ENCODE measurements around the gene DCP1B. TPM values are rescaled to one million over a fixed set of nuclear protein-coding genes. Genes with fewer than 3 reads are reported as not detected.
A peak's percentile ranks its signal among the peaks of the same experiment; 100 is the strongest.
"Not testable (repeated sequence)": the region's sequence is repeated elsewhere in the genome, so short reads cannot be mapped to it uniquely, and the experiment has no call there.

Gene DCP1B
- total and polyA plus RNA-seq, 7 experiments from 2014 or later, result 8.1 to 30.5 (median 19.3) TPM

GRCh38 chr12:1949771-1950470, 54.3 kb downstream of the DCP1B start:
- intact Hi-C loops (cut with micrococcal nuclease), result no loop called here
- Histone ChIP-seq H3K36me3 (ENCODE audit: control insufficient read depth in 2 of 3, insufficient read depth in 3 of 3, low read length in 3 of 3) (peaks cover 10 to 90% (median 18%) of the 10 kb centered on the region in 3 experiments), H3K4me1 (ENCODE audit: control insufficient read depth in 2 of 2, insufficient read depth in 2 of 2, low read length in 2 of 2) (no peaks in the 10 kb centered on the region), H3K4me3 (ENCODE audit: low read length) (no peak overlapping the region), H3K27ac (ENCODE audit: low read depth, low read length) (no peak overlapping the region), H3K27me3 (ENCODE audit: control insufficient read depth in 2 of 2, insufficient read depth in 2 of 2, low read length in 2 of 2) (no peaks in the 10 kb centered on the region), H3K9me3 (ENCODE audit: control insufficient read depth in 2 of 3, low read length in 3 of 3) (no peaks in the 10 kb centered on the region)
- Mint-ChIP-seq H3K27me3 (no peaks in the 10 kb centered on the region), H3K27ac (peak overlapping the region in 4 of 9 donors; percentile 30 to 72 (median 54)), H3K36me3 (peaks cover 24 to 74% (median 53%) of the 10 kb centered on the region in 5 donors), H3K4me3 (peak overlapping the region in 1 of 10 donors; percentile 13), H3K4me1 (peaks cover 0 to 5% (median 2%) of the 10 kb centered on the region in 7 donors), H3K9me3 (peaks cover 0 to 7% (median 0%) of the 10 kb centered on the region in 11 donors)
- POLR2A ChIA-PET, result no interaction called here
- ATAC-seq (no peak), DNase-seq (no peak)
- CTCF ChIA-PET, result no interaction called here

GRCh38 chr12:1948883-1949282, 55.4 kb downstream of the DCP1B start:
- H3K9me3 ChIP-seq (ENCODE audit: control insufficient read depth in 2 of 3, low read length in 3 of 3), result no peaks in the 10 kb centered on the region
- ChIA-PET POLR2A (interaction anchor here (1.5 kb wide), 1 partner anchor 156 kb away, joined by 3 read pairs; no protein-coding TSS in a partner anchor), CTCF (interaction anchor here (0.7 to 1.0 kb wide), 2 partner anchors 9 kb away, joined by 3 read pairs; no protein-coding TSS in a partner anchor)
- Mint-ChIP-seq H3K9me3 (peaks cover 0 to 7% (median 0%) of the 10 kb centered on the region in 11 donors), H3K36me3 (peaks cover 24 to 84% (median 59%) of the 10 kb centered on the region in 5 donors), H3K27me3 (no peaks in the 10 kb centered on the region), H3K4me3 (no peak overlapping the region), H3K4me1 (peaks cover 0 to 7% (median 2%) of the 10 kb centered on the region in 7 donors), H3K27ac (peak overlapping the region in 3 of 9 donors; percentile 45 to 76 (median 48))
- no peaks in the 10 kb centered on the region for H3K27me3 ChIP-seq (ENCODE audit: control insufficient read depth in 2 of 2, insufficient read depth in 2 of 2, low read length in 2 of 2)
- H3K4me1 ChIP-seq (ENCODE audit: control insufficient read depth in 2 of 2, insufficient read depth in 2 of 2, low read length in 2 of 2), result no peaks in the 10 kb centered on the region
- no peak overlapping the region for H3K4me3 ChIP-seq (ENCODE audit: low read length)
- H3K27ac ChIP-seq (ENCODE audit: low read depth, low read length), result no peak overlapping the region
- H3K36me3 ChIP-seq (ENCODE audit: control insufficient read depth in 2 of 3, insufficient read depth in 3 of 3, low read length in 3 of 3), result peaks cover 10 to 83% (median 18%) of the 10 kb centered on the region in 3 experiments
- no peak for DNase-seq
- intact Hi-C loops (cut with micrococcal nuclease), result no loop called here
- ATAC-seq, result no peak

GRCh38 chr12:1947081-1947480, 57.2 kb downstream of the DCP1B start:
- H3K36me3 ChIP-seq (ENCODE audit: control insufficient read depth in 2 of 3, insufficient read depth in 3 of 3, low read length in 3 of 3), result peaks cover under 1 to 65% (median 14%) of the 10 kb centered on the region in 3 experiments
- H3K27ac ChIP-seq (ENCODE audit: low read depth, low read length), result no peak overlapping the region
- no peaks in the 10 kb centered on the region for H3K27me3 Mint-ChIP-seq
- H3K27me3 ChIP-seq (ENCODE audit: control insufficient read depth in 2 of 2, insufficient read depth in 2 of 2, low read length in 2 of 2), result no peaks in the 10 kb centered on the region
- POLR2A ChIA-PET, result no interaction called here
- H3K36me3 Mint-ChIP-seq, result peaks cover 20 to 82% (median 52%) of the 10 kb centered on the region in 5 donors
- no peaks in the 10 kb centered on the region for H3K4me1 ChIP-seq (ENCODE audit: control insufficient read depth in 2 of 2, insufficient read depth in 2 of 2, low read length in 2 of 2)
- intact Hi-C loops (cut with micrococcal nuclease), result no loop called here
- CTCF ChIA-PET, result no interaction called here
- DNase-seq (no peak), ATAC-seq (no peak)
- H3K27ac Mint-ChIP-seq, result peak overlapping the region in 3 of 9 donors; percentile 24 to 57 (median 29)
- no peaks in the 10 kb centered on the region for H3K9me3 ChIP-seq (ENCODE audit: control insufficient read depth in 2 of 3, low read length in 3 of 3)
- no peak overlapping the region for H3K4me3 ChIP-seq (ENCODE audit: low read length)
- H3K4me1 Mint-ChIP-seq, result peaks cover 0 to 10% (median 2%) of the 10 kb centered on the region in 7 donors
- peaks cover 0 to 7% (median 0%) of the 10 kb centered on the region in 11 donors for H3K9me3 Mint-ChIP-seq
- H3K4me3 Mint-ChIP-seq, result no peak overlapping the region

GRCh38 chr12:1946296-1946695, 58.0 kb downstream of the DCP1B start:
- peaks cover 0 to 10% (median 2%) of the 10 kb centered on the region in 7 donors for H3K4me1 Mint-ChIP-seq
- no peaks in the 10 kb centered on the region for H3K27me3 Mint-ChIP-seq
- ATAC-seq, result no peak
- POLR2A ChIA-PET, result no interaction called here
- Histone ChIP-seq H3K27me3 (ENCODE audit: control insufficient read depth in 2 of 2, insufficient read depth in 2 of 2, low read length in 2 of 2) (no peaks in the 10 kb centered on the region), H3K36me3 (ENCODE audit: control insufficient read depth in 2 of 3, insufficient read depth in 3 of 3, low read length in 3 of 3) (peaks cover 0 to 58% (median 7%) of the 10 kb centered on the region in 3 experiments), H3K9me3 (ENCODE audit: control insufficient read depth in 2 of 3, low read length in 3 of 3) (no peaks in the 10 kb centered on the region), H3K4me1 (ENCODE audit: control insufficient read depth in 2 of 2, insufficient read depth in 2 of 2, low read length in 2 of 2) (no peaks in the 10 kb centered on the region), H3K27ac (ENCODE audit: low read depth, low read length) (no peak overlapping the region), H3K4me3 (ENCODE audit: low read length) (no peak overlapping the region)
- no peak for DNase-seq
- peak overlapping the region in 1 of 9 donors; percentile 20 for H3K27ac Mint-ChIP-seq
- peaks cover 0 to 7% (median 0%) of the 10 kb centered on the region in 11 donors for H3K9me3 Mint-ChIP-seq
- H3K36me3 Mint-ChIP-seq, result peaks cover 20 to 74% (median 48%) of the 10 kb centered on the region in 5 donors
- no peak overlapping the region for H3K4me3 Mint-ChIP-seq
- CTCF ChIA-PET, result interaction anchor here (0.9 kb wide), 1 partner anchor 310 kb away, joined by 3 read pairs; no protein-coding TSS in a partner anchor
- intact Hi-C loops (cut with micrococcal nuclease), result no loop called here

- ATAC-seq; DNase-seq; H3K4me1 ChIP-seq (ENCODE audit: control insufficient read depth in 2 of 2, insufficient read depth in 2 of 2, low read length in 2 of 2); intact Hi-C loops (cut with micrococcal nuclease); H3K4me3 ChIP-seq (ENCODE audit: low read length); H3K27me3 Mint-ChIP-seq; H3K9me3 ChIP-seq (ENCODE audit: control insufficient read depth in 2 of 3, low read length in 3 of 3); H3K9me3 Mint-ChIP-seq; CTCF ChIA-PET; H3K4me3 Mint-ChIP-seq; H3K27ac ChIP-seq (ENCODE audit: low read depth, low read length); H3K27me3 ChIP-seq (ENCODE audit: control insufficient read depth in 2 of 2, insufficient read depth in 2 of 2, low read length in 2 of 2); POLR2A ChIA-PET; H3K27ac Mint-ChIP-seq: not testable (repeated sequence)
- H3K36me3 ChIP-seq (ENCODE audit: control insufficient read depth in 2 of 3, insufficient read depth in 3 of 3, low read length in 3 of 3), result peaks cover 0 to 51% (median 4%) of the 10 kb centered on the region in 3 experiments
- peaks cover 0 to 10% (median 2%) of the 10 kb centered on the region in 7 donors for H3K4me1 Mint-ChIP-seq
- H3K36me3 Mint-ChIP-seq, result peaks cover 20 to 75% (median 51%) of the 10 kb centered on the region in 5 donors
These were observed 58.8 kb downstream of the DCP1B start for GRCh38 chr12:1945502-1945901.

- Histone ChIP-seq H3K36me3 (ENCODE audit: control insufficient read depth in 2 of 3, insufficient read depth in 3 of 3, low read length in 3 of 3) (peaks cover 0 to 14% (median 0%) of the 10 kb centered on the region in 3 experiments), H3K9me3 (ENCODE audit: control insufficient read depth in 2 of 3, low read length in 3 of 3) (no peaks in the 10 kb centered on the region), H3K27me3 (ENCODE audit: control insufficient read depth in 2 of 2, insufficient read depth in 2 of 2, low read length in 2 of 2) (no peaks in the 10 kb centered on the region), H3K27ac (ENCODE audit: low read depth, low read length) (no peak overlapping the region), H3K4me1 (ENCODE audit: control insufficient read depth in 2 of 2, insufficient read depth in 2 of 2, low read length in 2 of 2) (peaks cover 0 to 3% of the 10 kb centered on the region in 2 donors), H3K4me3 (ENCODE audit: low read length) (no peak overlapping the region)
- ATAC-seq (peak; percentile 100), DNase-seq (peak; percentile 75 to 92 (median 84))
- Mint-ChIP-seq H3K27me3 (no peaks in the 10 kb centered on the region), H3K27ac (peak overlapping the region in 5 of 9 donors; percentile 2 to 65 (median 47)), H3K36me3 (peaks cover under 1 to 29% (median 15%) of the 10 kb centered on the region in 5 donors), H3K9me3 (peaks cover 0 to under 1% (median 0%) of the 10 kb centered on the region in 11 donors), H3K4me1 (peaks cover 0 to 13% (median 4%) of the 10 kb centered on the region in 7 donors), H3K4me3 (peak overlapping the region in 1 of 10 donors; percentile 25)
- POLR2A ChIA-PET, result interaction anchor here (0.6 to 2.8 kb wide), 8 partner anchors 24 to 250 kb away, joined by 3 to 53 read pairs (median 4); partner anchors contain the start of gene ADIPOR2
- intact Hi-C loops (cut with micrococcal nuclease), result loop anchor here (1.0 to 5.0 kb wide), 7 partner anchors 25 to 308 kb away; no protein-coding TSS in a partner anchor
- CTCF ChIA-PET, result interaction anchor here (0.6 to 6.3 kb wide), 32 partner anchors 8 to 1581 kb away, joined by 3 to 152 read pairs (median 4); partner anchors contain the start of gene CACNA2D4
These were observed 64.3 kb downstream of the DCP1B start for GRCh38 chr12:1939801-1940607.
